ENCODE results near the gene VIM.
"Not testable (repeated sequence)": the region's sequence is repeated elsewhere in the genome, so short reads cannot be mapped to it uniquely, and the experiment has no call there.

Gene VIM

DNA sequence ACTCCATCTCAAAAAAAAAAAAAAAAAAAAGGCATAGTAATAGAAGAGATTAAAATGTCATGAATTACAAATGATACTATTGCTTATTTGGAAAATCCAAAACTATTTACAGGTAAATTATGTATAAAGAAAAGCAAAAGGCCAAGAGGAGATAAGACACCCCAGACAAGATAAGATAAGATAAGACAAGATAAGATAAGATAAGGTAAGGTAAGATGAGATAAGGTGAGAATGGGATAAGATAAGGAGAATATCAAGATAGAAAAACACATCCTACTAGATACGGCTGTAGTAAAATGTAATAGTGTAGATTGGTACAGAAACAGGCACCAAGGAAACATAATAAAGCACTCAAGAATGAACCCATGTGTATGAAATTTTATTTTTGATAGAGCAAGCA is 20.9 kb downstream of the VIM start:
- Histone ChIP-seq H3K4me2 (ENCODE audit: insufficient read depth, low read length, poor library complexity, severe bottlenecking) (no peak overlapping the region), H3K79me1 (ENCODE audit: low read depth, low read length) (no peaks in the 10 kb centered on the region), H3K4me3 (ENCODE audit: low read length in 2 of 2) (no peak overlapping the region), H2BK12ac (ENCODE audit: low read length) (no peak overlapping the region), H3K27ac (replicated peaks; ENCODE audit: low read length) (no peak overlapping the region), H3K23ac (ENCODE audit: low read depth, low read length, poor library complexity) (no peak overlapping the region), H2BK5ac (ENCODE audit: low read length) (no peak overlapping the region), H3K4me1 (ENCODE audit: control insufficient read depth in 2 of 2, insufficient read depth in 1 of 2, low read depth in 1 of 2, low read length in 2 of 2) (no peaks in the 10 kb centered on the region), H3K36me3 (replicated peaks in 1 of 2; ENCODE audit: control insufficient read depth in 2 of 2, insufficient read depth in 2 of 2, low read length in 2 of 2) (no peaks in the 10 kb centered on the region), H4K8ac (ENCODE audit: low read depth, low read length) (no peak overlapping the region), H3K18ac (ENCODE audit: low read length) (no peak overlapping the region), H2AK5ac (ENCODE audit: low read depth, low read length) (no peak overlapping the region), H3K14ac (ENCODE audit: low read length) (no peak overlapping the region), H3K9me3 (replicated peaks in 1 of 2; ENCODE audit: control insufficient read depth in 2 of 2, insufficient read depth in 1 of 2, low read depth in 1 of 2, low read length in 2 of 2) (peaks cover 4 to 23% of the 10 kb centered on the region in 2 donors), H3K4ac (ENCODE audit: low read length) (no peak overlapping the region), H2AFZ (ENCODE audit: low read length) (no peak overlapping the region), H3K27me3 (ENCODE audit: control insufficient read depth in 3 of 3, insufficient read depth in 3 of 3, low read depth in 1 of 3, low read length in 3 of 3) (no peaks in the 10 kb centered on the region), H4K91ac (ENCODE audit: low read depth, low read length, poor library complexity) (no peak overlapping the region), H2BK15ac (ENCODE audit: low read length) (no peak overlapping the region), H2BK120ac (ENCODE audit: low read depth, low read length) (no peak overlapping the region), H3K9ac (ENCODE audit: low read depth, low read length, poor library complexity) (no peak overlapping the region)
- no peak for DNase-seq (ENCODE audit: low spot score)
- WGBS, 2 donors (ENCODE audit: extremely low coverage in 2 of 2, insufficient read length in 2 of 2, insufficient replicate concordance in 1 of 2): no CpG with 5 or more reads among the region's 1 CpG

DNA sequence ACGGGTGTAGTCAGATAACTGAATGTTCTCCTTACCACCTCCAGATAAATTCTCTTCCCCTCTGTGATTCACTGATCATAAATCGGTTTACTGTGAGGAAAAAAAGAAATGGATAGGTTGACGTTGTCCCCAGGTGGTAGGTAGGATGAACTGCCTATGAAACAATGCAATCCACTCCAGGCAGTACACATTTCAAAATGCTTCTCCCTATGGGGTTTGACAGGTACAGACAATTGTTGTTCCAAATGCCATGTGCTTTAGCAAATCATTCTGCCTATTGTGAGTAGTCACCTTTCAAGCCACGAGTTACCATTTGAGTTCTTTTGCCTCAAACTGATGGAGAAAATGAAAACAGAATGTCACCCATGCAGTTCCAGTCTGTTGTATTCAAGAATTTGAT is 21.8 kb downstream of the VIM start:
- Histone ChIP-seq H2BK5ac (ENCODE audit: low read length) (no peak overlapping the region), H2BK15ac (ENCODE audit: low read length) (no peak overlapping the region), H2AFZ (ENCODE audit: low read length) (no peak overlapping the region), H2AK5ac (ENCODE audit: low read depth, low read length) (no peak overlapping the region), H3K4me1 (ENCODE audit: control insufficient read depth in 2 of 2, insufficient read depth in 1 of 2, low read depth in 1 of 2, low read length in 2 of 2) (no peaks in the 10 kb centered on the region), H2BK120ac (ENCODE audit: low read depth, low read length) (no peak overlapping the region), H3K14ac (ENCODE audit: low read length) (no peak overlapping the region), H3K27me3 (ENCODE audit: control insufficient read depth in 3 of 3, insufficient read depth in 3 of 3, low read depth in 1 of 3, low read length in 3 of 3) (no peaks in the 10 kb centered on the region), H3K4me2 (ENCODE audit: insufficient read depth, low read length, poor library complexity, severe bottlenecking) (no peak overlapping the region), H3K27ac (replicated peaks; ENCODE audit: low read length) (no peak overlapping the region), H3K4me3 (ENCODE audit: low read length in 2 of 2) (no peak overlapping the region), H2BK12ac (ENCODE audit: low read length) (no peak overlapping the region), H3K23ac (ENCODE audit: low read depth, low read length, poor library complexity) (no peak overlapping the region), H3K9me3 (replicated peaks in 1 of 2; ENCODE audit: control insufficient read depth in 2 of 2, insufficient read depth in 1 of 2, low read depth in 1 of 2, low read length in 2 of 2) (peaks cover 4 to 27% of the 10 kb centered on the region in 2 donors), H4K8ac (ENCODE audit: low read depth, low read length) (no peak overlapping the region), H3K18ac (ENCODE audit: low read length) (no peak overlapping the region), H3K79me1 (ENCODE audit: low read depth, low read length) (no peaks in the 10 kb centered on the region), H3K9ac (ENCODE audit: low read depth, low read length, poor library complexity) (no peak overlapping the region), H3K36me3 (replicated peaks in 1 of 2; ENCODE audit: control insufficient read depth in 2 of 2, insufficient read depth in 2 of 2, low read length in 2 of 2) (no peaks in the 10 kb centered on the region), H3K4ac (ENCODE audit: low read length) (no peak overlapping the region), H4K91ac (ENCODE audit: low read depth, low read length, poor library complexity) (no peak overlapping the region)
- DNase-seq (ENCODE audit: low spot score): no peak
- WGBS, 2 donors (ENCODE audit: extremely low coverage in 2 of 2, insufficient read length in 2 of 2, insufficient replicate concordance in 1 of 2): no CpG with 5 or more reads among the region's 4 CpGs

DNA sequence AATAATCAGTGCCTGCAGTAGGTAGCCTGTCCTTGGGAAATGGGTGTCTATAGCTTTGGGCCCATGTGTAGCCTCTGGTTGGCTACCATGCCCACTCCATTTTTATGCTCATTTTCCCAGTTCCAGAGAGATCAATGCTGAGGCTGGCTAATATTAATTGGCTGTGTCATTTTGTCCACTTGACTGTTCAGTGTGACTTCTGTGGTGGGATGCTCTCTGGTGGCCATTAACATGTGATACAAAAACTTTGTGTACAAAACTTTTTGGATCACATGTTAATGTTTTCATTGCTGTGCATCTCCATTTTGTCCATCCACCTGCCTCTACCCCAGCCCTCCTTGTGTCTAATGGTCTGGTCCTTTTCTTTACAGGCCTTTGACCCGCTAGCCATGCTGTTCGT is 22.7 kb downstream of the VIM start:
- Histone ChIP-seq H2AFZ (ENCODE audit: low read length) (no peak overlapping the region), H3K36me3 (replicated peaks in 1 of 2; ENCODE audit: control insufficient read depth in 2 of 2, insufficient read depth in 2 of 2, low read length in 2 of 2) (no peaks in the 10 kb centered on the region), H3K23ac (ENCODE audit: low read depth, low read length, poor library complexity) (no peak overlapping the region), H2BK120ac (ENCODE audit: low read depth, low read length) (no peak overlapping the region), H3K4me1 (ENCODE audit: control insufficient read depth in 2 of 2, insufficient read depth in 1 of 2, low read depth in 1 of 2, low read length in 2 of 2) (no peaks in the 10 kb centered on the region), H3K14ac (ENCODE audit: low read length) (no peak overlapping the region), H3K79me1 (ENCODE audit: low read depth, low read length) (no peaks in the 10 kb centered on the region), H3K18ac (ENCODE audit: low read length) (no peak overlapping the region), H3K4ac (ENCODE audit: low read length) (no peak overlapping the region), H3K4me2 (ENCODE audit: insufficient read depth, low read length, poor library complexity, severe bottlenecking) (no peak overlapping the region), H3K4me3 (ENCODE audit: low read length in 2 of 2) (no peak overlapping the region), H3K27me3 (ENCODE audit: control insufficient read depth in 3 of 3, insufficient read depth in 3 of 3, low read depth in 1 of 3, low read length in 3 of 3) (no peaks in the 10 kb centered on the region), H3K9me3 (replicated peaks in 1 of 2; ENCODE audit: control insufficient read depth in 2 of 2, insufficient read depth in 1 of 2, low read depth in 1 of 2, low read length in 2 of 2) (peaks cover 4 to 35% of the 10 kb centered on the region in 2 donors), H3K9ac (ENCODE audit: low read depth, low read length, poor library complexity) (no peak overlapping the region), H4K8ac (ENCODE audit: low read depth, low read length) (no peak overlapping the region), H2BK12ac (ENCODE audit: low read length) (no peak overlapping the region), H2BK5ac (ENCODE audit: low read length) (no peak overlapping the region), H2BK15ac (ENCODE audit: low read length) (no peak overlapping the region), H2AK5ac (ENCODE audit: low read depth, low read length) (no peak overlapping the region), H4K91ac (ENCODE audit: low read depth, low read length, poor library complexity) (no peak overlapping the region), H3K27ac (replicated peaks; ENCODE audit: low read length) (no peak overlapping the region)
- DNase-seq (ENCODE audit: low spot score): no peak
- no CpG with 5 or more reads among the region's 2 CpGs for WGBS, 2 donors (ENCODE audit: extremely low coverage in 2 of 2, insufficient read length in 2 of 2, insufficient replicate concordance in 1 of 2)

DNA sequence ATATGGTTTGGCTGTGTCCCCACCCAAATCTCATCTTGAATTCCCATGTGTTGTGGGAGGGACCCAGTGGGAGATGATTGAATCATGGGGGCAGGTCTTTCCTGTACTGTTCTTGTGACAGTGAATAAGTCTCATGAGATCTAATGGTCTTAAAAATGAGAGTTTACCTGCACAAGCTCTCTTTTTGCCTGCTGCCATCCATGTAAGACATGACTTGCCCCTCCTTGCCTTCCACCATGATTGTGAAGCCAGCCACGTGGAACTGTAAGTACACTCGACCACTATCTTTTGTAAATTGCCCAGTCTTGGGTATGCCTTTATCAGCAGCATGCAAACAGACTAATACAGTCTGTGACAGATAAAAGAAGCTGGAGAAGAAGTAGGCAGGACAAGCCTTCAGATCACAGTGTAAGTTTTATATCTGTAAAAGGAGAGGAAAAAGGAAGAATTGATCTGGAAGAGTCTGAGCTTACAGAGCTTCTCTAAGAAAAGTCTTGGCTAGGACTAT is 26.6 kb downstream of the VIM start:
- WGBS, 2 donors (ENCODE audit: extremely low coverage in 2 of 2, insufficient read length in 2 of 2, insufficient replicate concordance in 1 of 2): no CpG with 5 or more reads among the region's 2 CpGs
- DNase-seq (ENCODE audit: low spot score); H2BK5ac ChIP-seq (ENCODE audit: low read length); H3K27ac ChIP-seq (replicated peaks; ENCODE audit: low read length); H3K4me2 ChIP-seq (ENCODE audit: insufficient read depth, low read length, poor library complexity, severe bottlenecking); H4K91ac ChIP-seq (ENCODE audit: low read depth, low read length, poor library complexity); H3K4me3 ChIP-seq (ENCODE audit: low read length in 2 of 2); H3K36me3 ChIP-seq (replicated peaks in 1 of 2; ENCODE audit: control insufficient read depth in 2 of 2, insufficient read depth in 2 of 2, low read length in 2 of 2); H4K8ac ChIP-seq (ENCODE audit: low read depth, low read length); H3K18ac ChIP-seq (ENCODE audit: low read length); H2AFZ ChIP-seq (ENCODE audit: low read length); H2BK15ac ChIP-seq (ENCODE audit: low read length); H3K23ac ChIP-seq (ENCODE audit: low read depth, low read length, poor library complexity); H3K14ac ChIP-seq (ENCODE audit: low read length); H3K4ac ChIP-seq (ENCODE audit: low read length); H3K4me1 ChIP-seq (ENCODE audit: control insufficient read depth in 2 of 2, insufficient read depth in 1 of 2, low read depth in 1 of 2, low read length in 2 of 2); H3K9ac ChIP-seq (ENCODE audit: low read depth, low read length, poor library complexity); H2AK5ac ChIP-seq (ENCODE audit: low read depth, low read length); H2BK12ac ChIP-seq (ENCODE audit: low read length); H3K27me3 ChIP-seq (ENCODE audit: control insufficient read depth in 3 of 3, insufficient read depth in 3 of 3, low read depth in 1 of 3, low read length in 3 of 3); H3K79me1 ChIP-seq (ENCODE audit: low read depth, low read length); H2BK120ac ChIP-seq (ENCODE audit: low read depth, low read length): not testable (repeated sequence)
- H3K9me3 ChIP-seq (replicated peaks in 1 of 2; ENCODE audit: control insufficient read depth in 2 of 2, insufficient read depth in 1 of 2, low read depth in 1 of 2, low read length in 2 of 2): peaks cover 0 to 21% of the 10 kb centered on the region in 2 donors
